ENCODE measurements around the gene INTS7.
A peak's percentile ranks its signal among the peaks of the same experiment; 100 is the strongest.
"Not testable (repeated sequence)": the region's sequence is repeated elsewhere in the genome, so short reads cannot be mapped to it uniquely, and the experiment has no call there.

INTS7 gene

DNA sequence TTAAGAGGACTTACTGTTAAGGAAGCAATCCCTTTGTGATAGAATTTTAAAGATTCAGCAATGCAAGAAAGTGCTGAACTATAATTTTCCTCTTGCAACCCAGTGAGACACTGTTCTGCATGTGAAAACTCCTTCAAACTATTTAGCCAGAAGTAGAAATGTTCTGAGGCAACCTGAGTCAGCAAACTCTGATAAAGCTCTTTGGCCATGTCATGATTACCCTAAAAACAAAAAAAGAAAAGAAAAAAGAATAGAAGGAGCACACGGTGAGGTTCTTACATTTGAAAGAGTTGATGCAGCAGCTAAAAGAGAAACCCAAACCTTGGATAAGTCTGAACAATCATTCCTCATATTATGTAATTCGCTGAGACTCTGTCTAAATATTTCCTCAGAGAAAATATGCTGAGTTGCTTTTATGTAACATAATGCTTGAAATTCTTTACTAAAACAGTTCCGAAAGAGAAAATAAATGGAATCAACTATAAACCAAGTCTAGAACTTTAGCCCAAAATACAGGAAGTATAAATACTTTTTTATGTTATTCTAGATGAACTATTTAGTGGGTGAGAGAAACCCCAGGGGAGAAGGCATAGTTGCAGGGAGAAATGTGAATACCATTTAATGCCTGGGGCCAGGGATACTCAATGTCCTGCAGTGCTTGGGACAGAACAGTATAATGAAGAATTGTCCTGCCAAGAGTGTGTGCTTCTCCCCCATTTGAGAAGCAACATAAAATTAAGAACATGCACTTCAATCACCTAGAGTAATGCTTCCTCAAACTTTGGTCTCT, 60.0 kb downstream of the INTS7 start:
- DNase-seq, result no peak

DNA sequence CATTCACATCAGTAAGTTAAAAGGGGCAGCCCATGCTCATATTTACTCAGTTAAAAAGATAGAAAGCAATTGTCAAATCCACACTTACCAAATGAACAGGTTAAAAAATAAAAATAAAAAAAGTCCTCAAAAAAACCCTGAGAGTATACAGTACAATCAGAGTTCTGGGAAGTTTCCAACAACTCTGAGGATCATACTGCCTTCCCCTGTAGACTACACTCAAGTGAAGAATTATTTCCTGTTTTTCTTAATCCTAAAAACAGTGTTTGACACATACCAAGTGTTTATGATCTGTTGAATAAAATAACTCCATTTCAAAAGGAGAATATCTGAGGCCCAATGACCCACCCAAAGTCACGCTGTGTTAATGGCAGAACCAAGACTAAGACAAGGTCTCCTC, 61.8 kb downstream of the INTS7 start:
- DNase-seq, result no peak

DNA sequence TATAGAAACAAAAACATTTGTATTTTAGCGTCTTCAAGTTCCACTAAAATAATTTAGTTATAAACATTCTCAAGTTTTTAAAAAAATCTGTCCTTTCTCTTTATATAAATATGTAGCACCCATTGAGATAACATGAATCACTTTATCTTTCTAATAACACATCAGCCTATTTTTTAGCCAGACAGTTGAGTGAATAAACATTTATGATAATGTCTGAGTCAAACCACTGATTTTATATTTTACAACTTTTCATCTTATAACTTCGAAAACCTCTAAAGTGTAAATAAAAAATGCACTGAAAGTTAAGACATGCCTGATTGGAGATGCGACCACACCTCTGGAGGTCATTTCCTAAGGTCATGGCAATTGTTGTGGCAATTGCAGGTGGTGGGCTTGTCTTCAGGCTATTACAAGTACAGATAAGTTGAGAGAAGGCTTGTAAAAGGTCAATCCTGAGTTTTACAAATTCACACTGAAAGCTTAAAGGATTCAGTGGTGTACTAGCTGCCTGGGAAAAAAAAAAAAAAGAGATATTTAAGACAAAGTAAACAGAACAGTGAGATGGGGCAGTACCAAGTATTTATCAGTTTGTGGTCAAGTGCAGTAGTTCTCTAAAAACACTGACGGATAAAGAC, 67.0 kb downstream of the INTS7 start:
- DNase-seq, result no peak

DNA sequence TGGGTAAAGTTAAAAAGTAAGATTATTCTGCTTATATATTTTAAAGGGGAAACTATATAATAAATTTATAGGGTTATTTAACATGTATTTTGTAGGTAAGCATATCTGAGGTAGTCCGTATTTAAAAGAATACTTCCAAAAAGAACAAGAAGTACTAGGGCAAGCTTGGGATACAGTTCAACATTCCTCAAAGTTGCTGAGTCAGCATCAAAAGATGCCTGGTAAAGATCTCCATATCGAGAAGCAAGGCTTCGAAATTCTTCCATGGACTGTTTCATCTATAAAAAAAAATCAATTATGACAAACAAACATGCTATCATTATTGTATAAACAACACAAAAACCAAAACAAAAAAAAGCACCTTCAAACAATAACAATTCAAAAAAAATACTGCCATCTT, 67.7 kb downstream of the INTS7 start:
- DNase-seq, result no peak

DNA sequence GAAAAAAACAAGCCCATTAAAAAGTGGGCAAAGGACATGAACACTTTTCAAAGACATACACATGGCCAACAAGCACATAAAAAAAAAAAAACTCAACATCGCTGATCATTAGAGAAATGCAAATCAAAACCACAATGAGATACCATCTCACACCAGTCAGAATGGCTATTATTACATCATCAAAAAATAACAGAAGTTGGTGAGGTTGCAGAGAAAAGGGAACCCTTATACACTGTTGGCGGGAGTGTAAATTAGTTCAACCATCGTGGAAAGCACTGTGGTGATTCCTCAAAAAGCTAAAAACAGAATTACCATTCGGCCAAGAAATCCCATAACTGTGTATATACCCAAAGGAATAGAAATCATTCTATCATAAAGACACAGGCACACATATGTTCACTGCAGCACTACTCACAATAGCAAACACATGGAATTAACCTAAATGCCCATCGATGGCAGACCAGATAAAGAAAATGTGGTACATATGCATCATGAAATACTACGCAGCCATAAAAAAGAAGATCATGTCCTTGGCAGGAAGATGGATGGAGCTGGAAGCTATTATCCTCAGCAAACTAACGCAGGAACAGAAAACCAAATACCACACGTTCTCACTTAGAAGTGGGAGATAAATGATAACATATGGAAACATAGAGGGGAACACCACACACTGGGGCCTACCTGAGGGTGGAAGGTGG, 70.1 kb downstream of the INTS7 start:
- no peak for DNase-seq

DNA sequence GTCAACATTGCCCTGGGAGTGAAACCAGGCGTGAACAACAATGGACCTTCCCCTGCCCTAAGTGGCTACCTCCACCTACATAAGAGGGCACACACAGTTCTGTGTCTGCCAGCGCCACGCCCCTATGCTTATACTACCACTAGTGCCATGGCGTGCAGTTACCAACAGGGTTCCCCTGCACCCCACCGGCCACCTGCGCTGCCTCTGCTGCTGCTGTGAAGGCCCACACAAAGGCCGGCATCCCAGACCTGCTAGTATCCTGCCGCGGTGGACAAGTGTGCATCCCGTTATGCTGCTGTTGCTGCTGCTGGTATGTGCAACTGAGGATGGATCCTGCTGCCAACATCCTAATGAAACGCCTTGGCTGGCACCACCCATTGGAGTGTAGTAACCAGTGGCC, 75.7 kb downstream of the INTS7 start:
- no peak for DNase-seq

DNA sequence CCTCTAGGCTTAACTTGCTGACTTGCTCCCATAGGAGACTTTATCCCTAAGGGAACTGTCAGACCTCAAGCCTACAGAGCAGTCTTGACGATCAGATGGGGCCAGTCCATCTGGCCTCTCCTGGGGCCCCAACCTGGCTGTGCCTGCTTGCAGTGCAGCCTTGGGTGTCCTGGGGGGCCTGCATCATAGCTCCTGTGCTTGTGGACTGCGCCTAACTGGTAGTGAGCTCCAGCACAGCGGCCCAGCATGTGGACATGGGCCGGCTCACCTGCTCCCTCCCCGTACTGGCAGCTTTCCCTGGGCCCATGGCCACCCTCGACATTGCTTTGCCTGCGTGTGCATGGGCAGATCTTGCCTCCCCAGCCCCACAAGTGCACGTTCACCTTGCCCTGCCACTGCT, 76.1 kb downstream of the INTS7 start:
- no peak for DNase-seq

DNA sequence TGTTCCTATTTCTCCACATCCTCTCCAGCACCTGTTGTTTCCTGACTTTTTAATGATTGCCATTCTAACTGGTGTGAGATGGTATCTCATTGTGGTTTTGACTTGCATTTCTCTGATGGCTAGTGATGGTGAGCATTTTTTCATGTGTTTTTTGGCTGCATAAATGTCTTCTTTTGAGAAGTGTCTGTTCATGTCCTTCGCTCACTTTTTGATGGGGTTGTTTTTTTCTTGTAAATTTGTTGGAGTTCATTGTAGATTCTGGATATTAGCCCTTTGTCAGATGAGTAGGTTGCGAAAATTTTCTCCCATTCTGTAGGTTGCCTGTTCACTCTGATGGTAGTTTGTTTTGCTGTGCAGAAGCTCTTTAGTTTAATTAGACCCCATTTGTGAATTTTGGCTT, 81.3 kb downstream of the INTS7 start:
- not testable (repeated sequence) for DNase-seq

DNA sequence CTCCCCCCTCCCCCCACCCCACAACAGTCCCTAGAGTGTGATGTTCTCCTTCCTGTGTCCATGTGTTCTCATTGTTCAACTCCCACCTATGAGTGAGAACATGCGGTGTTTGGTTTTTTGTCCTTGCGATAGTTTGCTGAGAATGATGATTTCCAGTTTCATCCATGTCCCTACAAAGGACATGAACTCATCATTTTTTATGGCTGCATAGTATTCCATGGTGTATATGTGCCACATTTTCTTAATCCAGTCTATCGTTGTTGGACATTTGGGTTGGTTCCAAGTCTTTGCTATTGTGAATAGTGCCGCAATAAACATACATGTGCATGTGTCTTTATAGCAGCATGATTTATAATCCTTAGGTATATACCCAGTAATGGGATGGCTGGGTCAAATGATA, 81.8 kb downstream of the INTS7 start:
- DNase-seq, result not testable (repeated sequence)

DNA sequence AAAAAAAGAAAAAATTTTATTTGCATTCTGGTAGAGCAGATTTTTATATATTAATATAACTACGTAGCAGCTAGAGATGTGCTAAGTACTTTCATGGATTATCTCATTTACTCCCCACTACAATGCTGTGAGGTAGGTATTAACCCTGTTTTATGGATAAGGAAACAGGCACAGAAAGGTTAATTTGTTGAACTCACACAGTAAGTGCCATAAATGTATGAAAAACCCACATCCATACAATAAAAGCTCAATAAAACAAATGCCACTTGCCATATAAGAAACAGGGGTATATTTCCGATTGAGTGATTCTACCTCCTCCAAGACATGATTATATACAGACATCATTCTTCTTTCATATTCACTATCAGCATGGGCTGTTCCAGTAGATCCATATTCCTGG, 83.1 kb downstream of the INTS7 start:
- no peak for DNase-seq

DNA sequence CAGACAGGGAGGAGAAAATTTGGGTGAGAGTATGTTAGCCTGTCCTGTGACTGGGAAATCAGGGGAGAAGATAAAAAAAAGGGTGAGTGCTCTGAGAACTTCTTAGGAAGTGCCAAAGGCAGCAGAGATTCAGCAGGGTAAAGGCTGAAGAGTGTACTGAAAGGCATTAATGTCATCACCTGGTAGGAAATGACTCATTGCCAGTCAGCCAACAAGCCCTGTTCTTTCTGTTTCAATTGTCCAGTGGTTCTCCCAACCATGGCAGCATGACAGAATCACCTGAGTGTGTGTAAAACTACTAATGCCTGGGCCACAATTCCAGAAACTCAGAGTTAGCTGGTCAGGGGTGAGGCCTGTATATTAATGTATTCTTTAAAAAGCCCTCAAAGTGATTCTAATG, 83.5 kb downstream of the INTS7 start:
- no peak for DNase-seq

DNA sequence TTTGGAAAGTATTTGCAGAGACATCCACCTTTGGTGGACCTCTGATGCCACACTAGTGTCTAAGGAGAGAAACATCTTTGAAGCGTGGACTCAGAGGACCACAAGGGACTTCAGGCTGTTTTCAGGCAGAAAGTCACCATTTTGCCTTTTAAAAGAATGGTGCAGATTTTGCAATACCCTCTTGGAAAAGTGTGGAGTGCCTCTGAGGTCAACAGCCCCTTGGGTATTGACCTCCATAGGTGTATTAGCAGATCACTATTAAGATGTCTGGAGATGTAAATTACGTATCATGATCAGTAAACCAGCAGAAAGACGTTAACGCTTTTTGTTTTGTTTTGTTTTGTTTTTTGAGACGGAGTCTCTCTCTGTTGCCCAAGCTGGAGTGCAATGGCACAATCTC, 87.0 kb downstream of the INTS7 start:
- DNase-seq, result no peak

DNA sequence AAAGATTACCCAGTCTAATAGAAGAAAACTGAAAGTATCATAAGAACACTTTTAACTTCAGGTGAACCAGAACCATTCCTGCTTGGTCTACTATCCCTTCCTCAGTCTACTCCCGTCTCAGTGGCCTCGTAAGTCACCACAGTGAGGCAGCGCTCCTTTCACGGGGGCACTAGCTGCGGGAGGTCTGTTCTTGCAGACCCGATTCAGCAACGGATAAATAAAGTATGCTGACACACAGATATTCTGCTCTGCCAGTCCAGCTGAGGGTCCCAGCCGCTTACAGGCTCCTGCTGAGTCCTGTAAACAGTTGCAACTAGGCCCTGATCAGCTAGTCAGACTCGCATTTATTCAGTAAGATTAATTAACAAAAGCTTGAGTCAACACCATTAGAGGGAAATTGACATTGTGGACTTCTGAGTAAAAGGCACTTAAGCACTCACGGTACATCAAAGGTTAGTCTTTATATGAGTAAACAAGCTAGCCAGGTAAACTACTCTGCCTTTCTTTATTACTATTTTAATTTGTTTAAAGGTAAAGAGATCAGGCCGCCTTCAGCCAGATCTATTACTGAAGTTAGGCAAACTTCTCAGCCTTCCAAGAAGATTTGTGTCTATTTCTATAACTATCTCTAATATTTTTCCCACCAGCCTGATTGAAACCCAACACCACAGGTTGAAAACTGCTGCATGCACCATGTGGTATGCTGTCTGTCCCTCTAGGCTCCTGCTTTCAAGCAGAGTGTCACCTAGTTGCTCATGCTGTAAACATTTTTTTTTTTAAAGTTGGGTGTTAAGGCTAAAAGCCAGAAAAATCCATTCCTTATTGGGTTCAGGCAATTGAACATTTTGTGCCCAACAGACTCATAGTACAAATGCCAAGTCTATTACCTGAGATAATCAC, 87.7 kb downstream of the INTS7 start:
- DNase-seq, result peak; percentile 95

DNA sequence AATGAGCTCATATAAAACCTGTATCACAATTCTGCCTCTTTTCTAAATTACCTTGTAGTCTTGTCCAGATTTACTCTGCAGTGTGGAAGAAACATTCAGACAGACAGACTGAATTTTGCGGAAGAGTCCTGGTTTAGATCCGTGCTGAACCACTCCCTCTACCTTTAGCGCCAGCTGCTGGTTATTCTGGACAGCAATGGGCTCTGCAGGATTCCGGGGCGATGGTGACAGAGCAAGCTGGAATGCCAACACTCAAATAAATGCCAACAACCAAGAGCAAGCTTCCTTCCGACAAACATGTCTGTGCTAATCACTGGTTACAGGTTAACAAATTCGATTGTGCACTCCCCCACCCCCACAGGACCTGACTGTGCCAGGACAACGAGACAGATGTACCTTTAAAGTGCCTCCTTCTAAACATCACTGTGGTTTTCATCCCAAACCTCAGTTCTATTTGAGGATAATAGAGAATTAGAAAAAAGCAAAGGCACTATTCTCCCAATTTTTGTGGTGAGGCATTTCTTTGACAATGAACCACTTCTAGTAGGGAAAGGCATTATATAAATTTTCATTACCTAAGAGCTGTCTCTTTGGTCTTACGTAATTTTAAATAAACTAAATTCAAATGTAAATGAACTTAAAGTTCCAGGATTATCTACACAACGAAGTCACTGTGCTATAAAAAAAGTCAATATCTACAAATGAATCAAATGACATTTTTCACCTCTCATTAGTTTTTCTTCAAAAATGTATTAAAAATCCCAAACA, 90.4 kb downstream of the INTS7 start:
- DNase-seq, result no peak

DNA sequence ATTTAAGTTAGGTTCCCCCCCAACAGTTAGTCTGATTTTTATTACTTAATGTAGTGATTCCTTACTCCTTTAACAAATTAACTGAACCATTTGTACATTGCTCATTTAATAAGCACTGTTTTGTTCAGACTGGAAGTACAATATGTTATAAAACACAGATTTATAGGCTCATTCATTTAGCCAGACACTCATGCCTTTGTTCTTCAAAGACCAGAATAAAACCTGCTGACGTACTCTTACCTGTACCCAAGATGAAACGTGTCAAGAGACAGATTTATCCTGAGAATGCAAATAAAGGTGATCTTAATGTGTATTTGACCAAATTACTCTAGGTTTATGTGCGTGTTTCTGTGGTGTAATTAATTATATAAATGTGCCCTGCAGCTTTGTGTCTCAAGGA, 92.8 kb downstream of the INTS7 start:
- DNase-seq, result no peak

DNA sequence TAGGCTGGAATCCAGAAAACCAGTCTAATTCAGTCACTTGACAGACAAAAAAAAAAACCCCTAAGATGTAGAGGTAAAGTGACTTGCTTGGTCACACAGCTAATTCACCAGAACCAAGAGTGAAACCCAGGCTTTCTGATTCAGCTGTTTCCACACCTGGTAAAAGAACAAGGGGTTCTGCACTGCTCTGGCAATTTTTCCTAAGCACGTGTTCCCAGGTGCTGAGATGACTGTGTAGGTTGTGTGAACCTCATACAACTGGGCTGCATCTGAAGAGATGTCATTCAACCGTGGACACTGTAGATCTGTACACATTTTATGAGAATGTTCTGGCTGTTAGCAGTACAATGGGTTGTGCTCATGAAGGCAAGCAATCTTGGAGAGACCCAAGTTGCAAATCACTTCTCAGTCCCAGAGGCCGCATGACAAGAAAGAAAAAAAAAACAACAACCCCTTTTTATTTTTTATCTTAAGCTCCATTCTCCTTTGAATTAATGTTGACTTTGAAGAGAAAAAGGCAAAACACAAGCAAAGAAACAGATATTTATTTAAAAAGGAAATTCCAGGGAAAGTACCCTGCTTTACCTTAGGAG, 95.4 kb downstream of the INTS7 start:
- DNase-seq, result no peak

DNA sequence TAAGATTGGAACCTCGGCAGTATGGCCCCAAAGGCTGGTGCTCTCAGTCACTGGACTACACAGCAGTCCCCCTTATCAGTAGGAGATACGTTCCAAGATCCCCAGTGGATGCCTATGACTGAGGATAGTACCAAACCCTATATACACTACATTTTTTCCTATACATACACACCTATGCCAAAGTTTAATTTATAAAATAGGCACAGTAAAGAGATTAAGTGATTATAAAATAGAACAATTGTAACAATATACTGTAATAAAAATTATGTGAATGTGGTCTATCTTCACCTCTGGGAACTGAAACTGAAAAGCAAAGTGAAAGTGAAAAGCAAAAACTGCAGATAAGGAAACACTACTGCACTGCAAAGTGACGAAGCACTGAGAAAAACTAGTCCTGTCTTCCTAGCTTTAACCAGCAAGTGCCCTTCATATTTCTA, 96.8 kb downstream of the INTS7 start:
- no peak for DNase-seq

DNA sequence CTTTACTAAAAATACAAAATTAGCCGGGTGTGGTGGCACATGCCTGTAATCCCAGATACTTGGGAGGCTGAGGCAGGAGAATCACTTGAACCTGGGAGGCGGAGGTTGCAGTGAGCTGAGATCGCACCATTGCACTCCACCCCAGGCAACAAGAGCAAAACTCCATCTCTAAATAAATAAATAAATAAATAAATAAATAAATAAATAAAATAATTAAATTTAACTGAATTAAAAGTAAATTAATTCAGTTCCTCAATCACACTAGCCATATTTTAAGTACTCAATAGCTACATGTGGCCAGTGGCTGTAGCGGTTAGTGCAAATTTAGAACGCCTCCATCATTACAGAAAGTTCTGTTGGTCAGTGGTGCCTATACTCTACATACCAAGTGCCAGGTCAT, 97.9 kb downstream of the INTS7 start:
- DNase-seq, result not testable (repeated sequence)

DNA sequence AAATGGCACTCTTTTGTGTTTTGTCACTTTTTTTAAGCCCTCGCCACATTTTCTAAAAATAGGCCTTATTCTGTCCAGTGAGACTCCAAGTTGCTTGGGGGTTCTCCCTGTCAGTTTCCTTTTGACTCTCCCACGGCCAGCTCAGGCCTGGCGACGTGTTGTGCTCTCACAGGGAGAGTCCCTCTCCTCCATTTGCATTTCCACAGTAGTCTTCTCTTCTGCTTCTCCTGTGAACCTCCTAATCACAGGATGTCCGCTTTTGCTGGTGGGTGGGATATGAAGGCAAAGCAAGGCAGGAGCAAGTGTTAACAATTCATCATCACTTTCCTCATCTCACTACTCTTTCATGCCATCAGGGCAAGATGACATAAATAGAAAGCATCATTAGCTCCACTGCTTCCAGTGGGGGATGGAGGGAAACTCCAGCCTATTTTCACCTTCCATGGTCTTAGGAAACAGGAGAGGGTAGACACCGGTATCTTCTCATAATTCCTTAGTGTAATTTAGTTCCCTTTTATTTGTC, 99.8 kb downstream of the INTS7 start:
- DNase-seq, result no peak

DNA sequence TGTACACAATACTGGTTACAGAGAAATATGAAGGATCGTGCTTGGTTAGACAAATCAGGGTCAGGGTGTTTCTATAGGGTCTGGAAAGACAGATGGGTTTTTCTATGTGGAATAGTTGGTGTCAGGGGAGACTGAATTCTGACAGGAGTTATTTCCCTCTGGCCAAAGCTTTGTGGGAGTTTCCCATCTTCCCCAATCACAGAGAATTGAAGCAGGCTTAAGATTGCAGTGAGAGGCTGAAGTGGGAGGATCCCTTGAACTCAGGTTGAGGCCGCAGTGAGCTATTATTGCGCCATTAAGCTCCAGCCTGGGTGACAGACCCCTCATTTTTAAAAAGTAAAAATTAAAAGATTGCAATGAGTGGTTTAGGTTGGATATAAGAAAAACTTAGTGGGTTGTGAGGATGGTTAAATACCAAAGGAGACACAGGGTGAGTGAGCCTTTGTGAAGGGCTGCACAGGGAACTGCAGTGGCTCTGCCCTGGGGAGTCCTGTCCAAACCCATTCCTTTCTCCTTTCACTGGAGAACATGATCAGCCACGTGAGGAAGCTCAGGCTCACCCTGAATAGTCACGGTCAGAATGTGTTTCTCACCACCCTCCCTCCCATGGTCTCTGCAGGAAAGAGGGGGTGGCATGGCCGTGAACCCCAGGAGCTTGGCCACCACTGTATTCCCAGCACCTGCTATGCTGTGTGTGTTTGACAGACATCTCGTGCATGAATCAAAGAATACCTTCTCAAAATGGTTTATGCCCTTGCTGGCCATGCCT, 101.2 kb downstream of the INTS7 start:
- no peak for DNase-seq

DNA sequence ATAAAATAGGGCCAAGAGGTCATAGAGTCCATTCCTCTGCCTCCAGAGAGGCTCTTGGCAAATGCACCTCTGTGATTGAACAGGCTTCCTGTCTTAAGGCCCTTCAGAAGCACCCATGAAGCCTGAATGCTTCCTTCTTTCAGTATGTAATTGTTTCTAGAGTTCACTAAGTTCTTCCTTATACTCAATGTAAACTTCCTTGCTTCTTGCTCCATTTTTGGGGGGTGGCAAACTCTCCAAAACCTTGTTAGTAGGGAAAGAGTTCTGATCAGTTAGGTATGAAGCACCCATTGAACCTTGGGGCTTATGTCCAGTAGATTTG, 102.5 kb downstream of the INTS7 start:
- DNase-seq, result no peak

Measured in NCI-H146 (cell line).